Panc1 (cell line): Measurements from ENCODE around the gene LY6G5B. TPM values are rescaled to one million over a fixed set of nuclear protein-coding genes. Genes with fewer than 3 reads are reported as not detected.
A peak's percentile ranks its signal among the peaks of the same experiment; 100 is the strongest.

Experiments used
- ATAC-seq: fragments of 200-7000 bp; cut with Tn5 transposase; 2 replicates; pipeline ENCODE4 v1.9.1; 2020; ENCODE audit warnings: mild to moderate bottlenecking, moderate library complexity
- BruUV-seq: library from RNA; stranded (reverse); fragments of 400-500 nt; replicated peaks from 2 replicates; lab custom pipeline; 2021; lab: Mats Ljungman, UMichigan
- CTCF ChIA-PET: fragments of 300-600 bp; sonication (Branson Sonifier 250); formaldehyde crosslinking; loops from one replicate; lab custom pipeline; 2022; ENCODE audit warnings: antibody characterized with exemption; lab: Charles Lee
- POLR2A ChIA-PET: fragments of 300-600 bp; sonication (Branson Sonifier 250); formaldehyde crosslinking; loops from one replicate; lab custom pipeline; 2022; ENCODE audit warnings: antibody characterized with exemption; lab: Charles Lee
- DNase-seq: peaks from one replicate; pipeline ENCODE4 v3.0.0-alpha.2; 2010; ENCODE audit warnings: low read depth, low spot score
- H3K27ac ChIP-seq: 2 replicates; pipeline ENCODE4 v1.5.1; 2011; ENCODE audit warnings: mild to moderate bottlenecking, low read length, inconsistent platforms
- H3K27me3 ChIP-seq: fragments of 200-500 bp; sonication (Bioruptor generic); 2 replicates; pipeline ENCODE4 v1.6.0; 2014; ENCODE audit warnings: low read length, inconsistent platforms; ENCODE audit not compliant: control insufficient read depth, insufficient read depth
- H3K36me3 ChIP-seq: fragments of 200-500 bp; sonication (Bioruptor generic); 2 replicates; pipeline ENCODE4 v1.5.1; 2014; ENCODE audit warnings: inconsistent platforms, mild to moderate bottlenecking, low read length, moderate library complexity; ENCODE audit not compliant: control insufficient read depth, insufficient read depth
- H3K4me1 ChIP-seq: 2 replicates; pipeline ENCODE4 v1.5.1; 2011; ENCODE audit warnings: inconsistent platforms, mild to moderate bottlenecking, low read length, moderate library complexity; ENCODE audit not compliant: control insufficient read depth, insufficient read depth
- H3K4me3 ChIP-seq, 2 experiments: 2 replicates each; pipeline ENCODE4 v1.5.1; 2011 to 2012; ENCODE audit warnings: low read depth in 2 of 2, low read length in 2 of 2, mild to moderate bottlenecking in 2 of 2, inconsistent platforms in 1 of 2, moderate library complexity in 1 of 2
- H3K9me3 ChIP-seq: fragments of 200-500 bp; sonication (Bioruptor generic); 2 replicates; pipeline ENCODE4 v1.5.1; 2014; ENCODE audit warnings: low read depth, mild to moderate bottlenecking, inconsistent platforms, low read length, moderate library complexity; ENCODE audit not compliant: control insufficient read depth, insufficient read depth
- CTCF ChIP-seq: fragments of 450-650 bp; IDR thresholded peaks from 2 replicates; pipeline ENCODE4 v1.5.1; 2017; ENCODE audit warnings: mild to moderate bottlenecking
- POLR2AphosphoS5 ChIP-seq: IDR thresholded peaks from 2 replicates; pipeline ENCODE4 v1.6.1; 2012; ENCODE audit warnings: mild to moderate bottlenecking, low read depth, low read length, moderate library complexity
- REST ChIP-seq, 2 experiments: IDR thresholded peaks; 2 replicates each; pipeline ENCODE4 v1.6.1; 2011 to 2012; ENCODE audit warnings: low read depth in 2 of 2, control low read depth in 1 of 2, low read length in 1 of 2, mild to moderate bottlenecking in 1 of 2, moderate library complexity in 1 of 2; ENCODE audit not compliant: insufficient read depth in 1 of 2
- SIN3A ChIP-seq: IDR thresholded peaks from 2 replicates; pipeline ENCODE4 v1.6.1; 2012; ENCODE audit warnings: low read depth, mild to moderate bottlenecking, low read length, moderate library complexity, borderline replicate concordance; ENCODE audit not compliant: insufficient read depth
- TCF7L2 ChIP-seq: IDR thresholded peaks from 2 replicates; pipeline ENCODE4 v1.6.1; 2011; ENCODE audit warnings: mild to moderate bottlenecking, low read depth, low read length, inconsistent platforms
- in situ Hi-C: cut with HindIII; loops from 2 replicates; pipeline ENCODE4 v1.10.0; 2016; ENCODE audit warnings: low sequenced_read_pairs, low pct_unique_long_range_greater_than_20kb
- intact Hi-C: fragments of 100-400 bp; cut with micrococcal nuclease; formaldehyde crosslinking; loops from one replicate; pipeline ENCODE4 v1.10.0; 2022; ENCODE audit not compliant: unreplicated experiment
- total RNA-seq: library from RNA; stranded (reverse); gene quantifications from one replicate; pipeline ENCODE4 v1.2.1, GENCODE V29; 2021; ENCODE audit not compliant: unreplicated experiment

LY6G5B gene
- total RNA-seq, 1 experiment from 2014 or later: 21.2 TPM

- Histone ChIP-seq H3K4me1 (peaks cover 11% of the 10 kb centered on the region; the same call in 1 of the 2 replicates), H3K27me3 (no peaks in the 10 kb centered on the region), H3K4me3 (no peak overlapping the region), H3K36me3 (peaks cover 22% of the 10 kb centered on the region; the same call in 1 of the 2 replicates), H3K9me3 (no peaks in the 10 kb centered on the region), H3K27ac (no peak overlapping the region)
- DNase-seq (no peak), ATAC-seq (peak; percentile 28)
- in situ Hi-C loops: no loop called here
- POLR2A ChIA-PET: interaction anchor here (0.6 to 3.0 kb wide), 2 partner anchors 13 to 145 kb away, joined by 5 to 9 read pairs; partner anchors contain the start of gene BAG6
- intact Hi-C loops: no loop called here
- CTCF ChIA-PET: no interaction called here
- no peak for TF ChIP-seq SIN3A
- peak; percentile 68; the same call in 1 of the 2 replicates for TF ChIP-seq POLR2AphosphoS5
- BruUV-seq: no TSS peak
These were observed 30.7 kb upstream of the LY6G5B start for GRCh38 chr6:31639043-31639442.

- H3K4me3 ChIP-seq: no peak overlapping the region
- DNase-seq (no peak), ATAC-seq (peak; percentile 22)
- no peak for TF ChIP-seq SIN3A
- TF ChIP-seq TCF7L2: no peak
- no peak for TF ChIP-seq CTCF
- TF ChIP-seq REST (IDR thresholded peaks at IDR 0.05; ENCODE audit: insufficient read depth in 1 of 2, low read depth in 2 of 2, low read length in 1 of 2): no peak
- no peak for TF ChIP-seq POLR2AphosphoS5
- peaks cover 20% of the 10 kb centered on the region; the same call in 1 of the 2 replicates for H3K36me3 ChIP-seq
- H3K9me3 ChIP-seq: no peaks in the 10 kb centered on the region
- BruUV-seq: no TSS peak
- CTCF ChIA-PET: no interaction called here
- intact Hi-C loops (no loop called here), in situ Hi-C loops (no loop called here)
- POLR2A ChIA-PET: interaction anchor here (0.6 to 3.0 kb wide), 2 partner anchors 12 to 145 kb away, joined by 5 to 9 read pairs; partner anchors contain the start of gene BAG6
- H3K27ac ChIP-seq: no peak overlapping the region
- no peaks in the 10 kb centered on the region for H3K27me3 ChIP-seq
- peaks cover 7% of the 10 kb centered on the region; the same call in 1 of the 2 replicates for H3K4me1 ChIP-seq
These were observed 30.3 kb upstream of the LY6G5B start for GRCh38 chr6:31639449-31639861.

GRCh38 chr6:31640612-31641011 lies 29.2 kb upstream of the LY6G5B start:
- intact Hi-C loops: no loop called here
- in situ Hi-C loops: no loop called here
- H3K4me3 ChIP-seq: no peak overlapping the region
- CTCF ChIA-PET: interaction anchor here (0.5 kb wide), 1 partner anchor 42 kb away, joined by 3 read pairs; no protein-coding TSS in a partner anchor
- H3K4me1 ChIP-seq: peaks cover 6% of the 10 kb centered on the region; the same call in 1 of the 2 replicates
- ATAC-seq (no peak), DNase-seq (no peak)
- TSS peak; percentile 89 for BruUV-seq
- no peaks in the 10 kb centered on the region for H3K9me3 ChIP-seq
- H3K36me3 ChIP-seq: peaks cover 22% of the 10 kb centered on the region
- H3K27ac ChIP-seq: no peak overlapping the region
- POLR2A ChIA-PET: interaction anchor here (0.5 to 3.0 kb wide), 2 partner anchors 11 to 713 kb away, joined by 9 to 11 read pairs; partner anchors contain the start of gene BAG6
- H3K27me3 ChIP-seq: no peaks in the 10 kb centered on the region
- TF ChIP-seq TCF7L2: no peak
- no peak for TF ChIP-seq SIN3A
- TF ChIP-seq CTCF: no peak
- TF ChIP-seq POLR2AphosphoS5: no peak
- no peak for TF ChIP-seq REST (IDR thresholded peaks at IDR 0.05; ENCODE audit: insufficient read depth in 1 of 2, low read depth in 2 of 2, low read length in 1 of 2)
